Liver (tissue), 9 donors: ENCODE data around the gene TMIGD3. TPM values are rescaled to one million over a fixed set of nuclear protein-coding genes. Genes with fewer than 3 reads are reported as not detected.
A peak's percentile ranks its signal among the peaks of the same experiment; 100 is the strongest.
"Not testable (repeated sequence)": the region's sequence is repeated elsewhere in the genome, so short reads cannot be mapped to it uniquely, and the experiment has no call there.

Experiments
- DNase-seq: peaks from one replicate; pipeline ENCODE4 v3.0.0-alpha.2; 2017; ENCODE audit warnings: low spot score
- H3K27ac ChIP-seq, 2 donors: one replicate each; pipeline ENCODE4 v1.7.0; 2013; ENCODE audit warnings: inconsistent platforms in 2 of 2, low read length in 2 of 2, control low read depth in 1 of 2, low read depth in 1 of 2, mild to moderate bottlenecking in 1 of 2
- H3K27me3 ChIP-seq, 4 donors: one replicate each; pipeline versions ENCODE4 v1.6.1 to v1.7.0; 2013; ENCODE audit warnings: low read length in 3 of 4, inconsistent platforms in 1 of 4, mild to moderate bottlenecking in 1 of 4, moderate library complexity in 1 of 4; ENCODE audit not compliant: control insufficient read depth in 4 of 4, insufficient read depth in 4 of 4
- H3K36me3 ChIP-seq, 4 donors: one replicate each; pipeline versions ENCODE4 v1.6.1 to v1.7.0; 2013; ENCODE audit warnings: low read length in 3 of 4, mild to moderate bottlenecking in 3 of 4, low read depth in 1 of 4, moderate library complexity in 1 of 4; ENCODE audit not compliant: control insufficient read depth in 4 of 4, insufficient read depth in 3 of 4
- H3K4me1 ChIP-seq, 4 donors: one replicate each; pipeline versions ENCODE4 v1.6.1 to v1.7.0; 2013; ENCODE audit warnings: low read length in 3 of 4, mild to moderate bottlenecking in 3 of 4, moderate library complexity in 1 of 4; ENCODE audit not compliant: control insufficient read depth in 4 of 4, insufficient read depth in 4 of 4
- H3K4me3 ChIP-seq, 3 donors: one replicate each; pipeline versions ENCODE4 v1.6.1 to v1.7.0; 2013; ENCODE audit warnings: low read length in 3 of 3, control low read depth in 1 of 3, low read depth in 1 of 3, mild to moderate bottlenecking in 1 of 3
- H3K9ac ChIP-seq, 2 donors: one replicate each; pipeline ENCODE4 v1.7.0; 2013; ENCODE audit warnings: low read length in 2 of 2, mild to moderate bottlenecking in 2 of 2, moderate library complexity in 2 of 2, control low read depth in 1 of 2, low read depth in 1 of 2
- H3K9me3 ChIP-seq, 4 donors: one replicate each; pipeline versions ENCODE4 v1.6.1 to v1.7.0; 2013; ENCODE audit warnings: low read length in 3 of 4; ENCODE audit not compliant: control insufficient read depth in 4 of 4
- EGR1 ChIP-seq, 2 donors: IDR thresholded peaks; 2 replicates each; pipeline ENCODE4 v1.6.1; 2016 to 2018; ENCODE audit warnings: antibody characterized with exemption in 2 of 2, low read depth in 2 of 2
- FOXA1 ChIP-seq: IDR thresholded peaks from 2 replicates; pipeline ENCODE4 v1.6.1; 2016; ENCODE audit warnings: antibody characterized with exemption
- FOXA2 ChIP-seq: IDR thresholded peaks from 2 replicates; pipeline ENCODE4 v1.6.1; 2016; ENCODE audit warnings: antibody characterized with exemption
- HNF4A ChIP-seq, 2 donors: conservative IDR thresholded peaks; 2 replicates each; pipeline ENCODE4 v1.6.1; 2016; ENCODE audit warnings: antibody characterized with exemption in 2 of 2, mild to moderate bottlenecking in 2 of 2
- HNF4G ChIP-seq: IDR thresholded peaks from 2 replicates; pipeline ENCODE4 v1.6.1; 2016; ENCODE audit warnings: antibody characterized with exemption
- JUND ChIP-seq, 2 donors: IDR thresholded peaks; 2 replicates each; pipeline ENCODE4 v1.6.1; 2016; ENCODE audit warnings: antibody characterized with exemption in 2 of 2
- NR2F2 ChIP-seq: IDR thresholded peaks from 2 replicates; pipeline ENCODE4 v1.6.1; 2016; ENCODE audit warnings: antibody characterized with exemption
- RXRA ChIP-seq, 2 donors: IDR thresholded peaks; 2 replicates each; pipeline ENCODE4 v1.6.1; 2017 to 2018; ENCODE audit warnings: antibody characterized with exemption in 2 of 2, mild to moderate bottlenecking in 1 of 2
- SP1 ChIP-seq: IDR thresholded peaks from 2 replicates; pipeline ENCODE4 v1.6.1; 2018; ENCODE audit warnings: antibody characterized with exemption, mild to moderate bottlenecking
- TAF1 ChIP-seq: conservative IDR thresholded peaks from 2 replicates; pipeline ENCODE4 v1.6.1; 2016; ENCODE audit warnings: antibody characterized with exemption, mild to moderate bottlenecking
- YY1 ChIP-seq: IDR thresholded peaks from 2 replicates; pipeline ENCODE4 v1.6.1; 2016; ENCODE audit warnings: antibody characterized with exemption, mild to moderate bottlenecking
- WGBS: extraction: QIAGEN DNeasy Blood & Tissue Kit; methylation state at CpG from one replicate; pipeline ENCODE4 v1.1.7; 2013; 5-methylcytosine and 5-hydroxymethylcytosine counted together
- polyA plus RNA-seq, 2 donors: library from polyadenylated mRNA; stranded (reverse) in 1 of 2; unstranded in 1 of 2; fragments of 200-250 nt in 1 of 2; fragments of >200 nt in 1 of 2; fragmentation: Nextera tagmentation in 1 of 2; extraction: Ambion mirVana in 1 of 2; gene quantifications; one replicate each; pipeline versions ENCODE4 v1.2.1 to v1.2.3, GENCODE V29; 2013 to 2015
- total RNA-seq, 2 donors: library from RNA; depleted of rRNA; stranded (reverse); fragments of >200 nt; gene quantifications; one replicate each; pipeline ENCODE4 v1.2.3, GENCODE V29; 2014
- TF ChIP-seq, protein P1 (sequence below): IDR thresholded peaks from 2 replicates; pipeline ENCODE4 v1.6.1; 2016; ENCODE audit warnings: antibody characterized with exemption, mild to moderate bottlenecking
- TF ChIP-seq, protein P2 (sequence below): fragments of 150-350 bp; IDR thresholded peaks from 2 replicates; pipeline ENCODE4 v1.5.1; 2017; ENCODE audit warnings: improper control_type of control experiment, low read depth, low read length; ENCODE audit not compliant: missing input control
- TF ChIP-seq, protein P3 (sequence below): IDR thresholded peaks from 2 replicates; pipeline ENCODE4 v1.6.1; 2016; ENCODE audit warnings: antibody characterized with exemption
- donor health status: healthy.
- donor health status: healthy.
- donor health status: healthy.
- donor health status: healthy.
- donor health status: healthy.

Gene TMIGD3
- total and polyA plus RNA-seq, 4 donors = 2.6 to 5.9 (median 4.6) TPM

DNA sequence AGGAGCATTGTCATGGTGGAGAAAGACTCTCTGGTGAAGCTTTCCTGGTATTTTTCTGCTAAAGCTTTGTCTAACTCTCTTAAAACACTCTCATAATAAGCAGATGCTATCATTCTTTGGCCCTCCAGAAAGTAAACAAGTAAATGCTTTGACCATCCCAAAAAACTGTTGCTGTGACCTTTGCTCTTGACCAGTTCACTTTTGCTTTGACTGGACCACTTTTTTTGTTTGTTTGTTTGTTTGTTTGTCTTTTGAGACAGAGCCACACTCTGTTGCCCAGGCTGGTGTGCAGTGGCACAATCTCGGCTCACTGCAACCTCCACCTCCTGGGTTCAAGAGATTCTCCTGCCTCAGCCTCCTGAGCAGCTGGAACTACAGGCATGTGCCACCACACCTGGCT, 44.4 kb upstream of the TMIGD3 start:
- WGBS = 38% methylated on average over 1 of the region's 1 CpG
- TF ChIP-seq RXRA (IDR thresholded peaks at IDR 0.05) (peak in 1 of 2 donors; percentile 9), HNF4A (conservative IDR thresholded peaks at IDR 0.05) (peak; percentile 43 to 53)
- H3K27ac ChIP-seq, H3K4me3 ChIP-seq, H3K4me1 ChIP-seq, H3K9me3 ChIP-seq, H3K27me3 ChIP-seq, DNase-seq, H3K9ac ChIP-seq, H3K36me3 ChIP-seq: not testable (repeated sequence)

DNA sequence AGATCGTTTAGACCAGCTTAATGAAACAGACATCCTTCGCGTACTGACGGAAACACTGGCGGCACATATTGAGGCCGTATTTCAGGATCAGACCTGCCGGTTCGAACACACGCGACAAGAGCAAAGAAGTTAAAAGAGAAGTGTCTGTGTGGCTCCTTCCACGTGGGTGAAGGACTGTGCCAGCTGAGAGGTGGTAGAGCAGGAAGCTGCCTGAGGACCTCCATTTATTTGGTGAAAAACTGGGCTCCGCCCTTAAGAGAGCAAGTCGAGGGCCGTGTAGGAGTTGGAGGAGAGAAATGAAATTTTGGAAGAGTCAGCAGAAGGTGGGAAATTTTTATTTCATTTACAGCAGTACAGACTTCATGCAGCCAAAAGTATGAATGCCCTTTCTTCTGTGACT, 38.8 kb upstream of the TMIGD3 start:
- Histone ChIP-seq H3K9ac (no peak overlapping the region), H3K36me3 (no peaks in the 10 kb centered on the region), H3K27me3 (no peaks in the 10 kb centered on the region), H3K27ac (no peak overlapping the region), H3K4me3 (no peak overlapping the region), H3K9me3 (no peaks in the 10 kb centered on the region), H3K4me1 (peaks cover 2 to 10% (median 10%) of the 10 kb centered on the region in 4 donors)
- TF ChIP-seq TAF1 = no peak
- TF ChIP-seq, protein P1, sequence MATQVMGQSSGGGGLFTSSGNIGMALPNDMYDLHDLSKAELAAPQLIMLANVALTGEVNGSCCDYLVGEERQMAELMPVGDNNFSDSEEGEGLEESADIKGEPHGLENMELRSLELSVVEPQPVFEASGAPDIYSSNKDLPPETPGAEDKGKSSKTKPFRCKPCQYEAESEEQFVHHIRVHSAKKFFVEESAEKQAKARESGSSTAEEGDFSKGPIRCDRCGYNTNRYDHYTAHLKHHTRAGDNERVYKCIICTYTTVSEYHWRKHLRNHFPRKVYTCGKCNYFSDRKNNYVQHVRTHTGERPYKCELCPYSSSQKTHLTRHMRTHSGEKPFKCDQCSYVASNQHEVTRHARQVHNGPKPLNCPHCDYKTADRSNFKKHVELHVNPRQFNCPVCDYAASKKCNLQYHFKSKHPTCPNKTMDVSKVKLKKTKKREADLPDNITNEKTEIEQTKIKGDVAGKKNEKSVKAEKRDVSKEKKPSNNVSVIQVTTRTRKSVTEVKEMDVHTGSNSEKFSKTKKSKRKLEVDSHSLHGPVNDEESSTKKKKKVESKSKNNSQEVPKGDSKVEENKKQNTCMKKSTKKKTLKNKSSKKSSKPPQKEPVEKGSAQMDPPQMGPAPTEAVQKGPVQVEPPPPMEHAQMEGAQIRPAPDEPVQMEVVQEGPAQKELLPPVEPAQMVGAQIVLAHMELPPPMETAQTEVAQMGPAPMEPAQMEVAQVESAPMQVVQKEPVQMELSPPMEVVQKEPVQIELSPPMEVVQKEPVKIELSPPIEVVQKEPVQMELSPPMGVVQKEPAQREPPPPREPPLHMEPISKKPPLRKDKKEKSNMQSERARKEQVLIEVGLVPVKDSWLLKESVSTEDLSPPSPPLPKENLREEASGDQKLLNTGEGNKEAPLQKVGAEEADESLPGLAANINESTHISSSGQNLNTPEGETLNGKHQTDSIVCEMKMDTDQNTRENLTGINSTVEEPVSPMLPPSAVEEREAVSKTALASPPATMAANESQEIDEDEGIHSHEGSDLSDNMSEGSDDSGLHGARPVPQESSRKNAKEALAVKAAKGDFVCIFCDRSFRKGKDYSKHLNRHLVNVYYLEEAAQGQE = no peak
- no peak for TF ChIP-seq SP1
- no peak for TF ChIP-seq FOXA1
- no peak for TF ChIP-seq HNF4A (conservative IDR thresholded peaks at IDR 0.05)
- no peak for TF ChIP-seq HNF4G
- WGBS = 88% methylated on average over 14 of the region's 14 CpGs
- DNase-seq = no peak

DNA sequence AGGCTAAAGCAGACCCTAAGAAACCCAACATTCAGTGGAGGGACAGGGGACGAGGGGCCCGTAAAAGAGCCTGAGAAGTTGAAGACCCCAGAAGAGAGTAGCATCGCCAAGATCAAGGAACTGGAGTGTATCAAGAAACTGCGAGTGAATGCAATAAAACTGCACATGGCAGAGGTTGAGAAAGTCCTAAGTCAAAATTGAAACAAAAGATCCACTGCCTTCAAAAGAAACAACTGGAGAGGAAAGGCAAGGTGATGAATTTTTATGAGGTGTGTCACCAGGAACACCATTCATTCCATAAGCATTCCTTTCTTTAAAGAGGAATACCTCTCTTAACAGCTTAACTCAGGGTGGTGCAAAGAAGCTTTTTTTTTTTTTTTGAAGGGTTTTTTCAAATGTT, 38.3 kb upstream of the TMIGD3 start:
- WGBS = 91% methylated on average over 4 of the region's 4 CpGs
- TF ChIP-seq FOXA2 (no peak), SP1 (no peak), JUND (IDR thresholded peaks at IDR 0.05) (no peak), TAF1 (no peak), HNF4A (conservative IDR thresholded peaks at IDR 0.05) (no peak), NR2F2 (no peak), YY1 (no peak), EGR1 (IDR thresholded peaks at IDR 0.05; ENCODE audit: low read depth in 2 of 2) (no peak)
- TF ChIP-seq, protein P2, sequence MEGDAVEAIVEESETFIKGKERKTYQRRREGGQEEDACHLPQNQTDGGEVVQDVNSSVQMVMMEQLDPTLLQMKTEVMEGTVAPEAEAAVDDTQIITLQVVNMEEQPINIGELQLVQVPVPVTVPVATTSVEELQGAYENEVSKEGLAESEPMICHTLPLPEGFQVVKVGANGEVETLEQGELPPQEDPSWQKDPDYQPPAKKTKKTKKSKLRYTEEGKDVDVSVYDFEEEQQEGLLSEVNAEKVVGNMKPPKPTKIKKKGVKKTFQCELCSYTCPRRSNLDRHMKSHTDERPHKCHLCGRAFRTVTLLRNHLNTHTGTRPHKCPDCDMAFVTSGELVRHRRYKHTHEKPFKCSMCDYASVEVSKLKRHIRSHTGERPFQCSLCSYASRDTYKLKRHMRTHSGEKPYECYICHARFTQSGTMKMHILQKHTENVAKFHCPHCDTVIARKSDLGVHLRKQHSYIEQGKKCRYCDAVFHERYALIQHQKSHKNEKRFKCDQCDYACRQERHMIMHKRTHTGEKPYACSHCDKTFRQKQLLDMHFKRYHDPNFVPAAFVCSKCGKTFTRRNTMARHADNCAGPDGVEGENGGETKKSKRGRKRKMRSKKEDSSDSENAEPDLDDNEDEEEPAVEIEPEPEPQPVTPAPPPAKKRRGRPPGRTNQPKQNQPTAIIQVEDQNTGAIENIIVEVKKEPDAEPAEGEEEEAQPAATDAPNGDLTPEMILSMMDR = no peak
- TF ChIP-seq, protein P3, sequence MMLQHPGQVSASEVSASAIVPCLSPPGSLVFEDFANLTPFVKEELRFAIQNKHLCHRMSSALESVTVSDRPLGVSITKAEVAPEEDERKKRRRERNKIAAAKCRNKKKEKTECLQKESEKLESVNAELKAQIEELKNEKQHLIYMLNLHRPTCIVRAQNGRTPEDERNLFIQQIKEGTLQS = no peak
- TF ChIP-seq, protein P1 = no peak
- no peaks in the 10 kb centered on the region for H3K36me3 ChIP-seq
- no peak overlapping the region for H3K27ac ChIP-seq
- no peaks in the 10 kb centered on the region for H3K9me3 ChIP-seq
- peaks cover 2 to 10% (median 10%) of the 10 kb centered on the region in 4 donors for H3K4me1 ChIP-seq
- H3K4me3 ChIP-seq = no peak overlapping the region
- no peak overlapping the region for H3K9ac ChIP-seq
- DNase-seq = no peak
- no peaks in the 10 kb centered on the region for H3K27me3 ChIP-seq
